ENCODE results near the gene ADAP1. TPM values are rescaled to one million over a fixed set of nuclear protein-coding genes. Genes with fewer than 3 reads are reported as not detected.

The ADAP1 gene
- total and polyA plus RNA-seq, 2 of the 13 experiments (the other 11 are each of a cell fraction or from before 2014, with no cell fraction given) = 10.5 to 24.6 TPM

GRCh38 chr7:916291-916941 lies 38.1 kb downstream of the ADAP1 start:
- H3K9me3 ChIP-seq (ENCODE audit: low read length) = no peaks in the 10 kb centered on the region
- no peaks in the 10 kb centered on the region for H3K79me2 ChIP-seq (ENCODE audit: insufficient read depth, low read length)
- no peak overlapping the region for H3K4me3 ChIP-seq (replicated peaks in 1 of 3; ENCODE audit: insufficient read depth in 1 of 3, low read depth in 2 of 3, low read length in 3 of 3)
- ATAC-seq (no peak), FAIRE-seq (no peak), DNase-seq (ENCODE audit: low spot score) (no peak)
- intact Hi-C loops (cut with micrococcal nuclease; ENCODE audit: unreplicated experiment) = no loop called here
- 91% methylated on average over 15 of the region's 17 CpGs for WGBS (ENCODE audit: low lambda C conversion rate)
- POLR2A ChIA-PET = no interaction called here
- no peak overlapping the region for H3K4me2 ChIP-seq (ENCODE audit: low read depth, low read length)
- no TSS peak for BruUV-seq (replicated peaks)
- no peak overlapping the region for H3K9ac ChIP-seq (ENCODE audit: insufficient read depth, low read depth, low read length)
- H2AFZ ChIP-seq (ENCODE audit: low read length) = no peak overlapping the region
- no peak overlapping the region for H3K27ac ChIP-seq (ENCODE audit: extremely low read length, insufficient read depth, low read length)
- H3K27me3 ChIP-seq (ENCODE audit: control insufficient read depth in 1 of 2, insufficient read depth in 2 of 2, low read length in 2 of 2) = no peaks in the 10 kb centered on the region
- in situ Hi-C loops (cut with HindIII; ENCODE audit: extremely low pct_ligation_motif_present, low pct_unique_long_range_greater_than_20kb) = no loop called here
- no peaks in the 10 kb centered on the region for H4K20me1 ChIP-seq (ENCODE audit: insufficient read depth, low read length)
- CTCF ChIA-PET (ENCODE audit: low intra/inter-chr PET ratio, low total read pairs) = no interaction called here
- H3K36me3 ChIP-seq (replicated peaks in 1 of 2; ENCODE audit: control insufficient read depth in 1 of 2, insufficient read depth in 2 of 2, low read length in 2 of 2) = no peaks in the 10 kb centered on the region
- H3K4me1 ChIP-seq (ENCODE audit: insufficient read depth, low read length) = peaks cover 8% of the 10 kb centered on the region; the same call in 1 of the 2 replicates
- TF ChIP-seq ETS1 (CRISPR knock-in tag; IDR thresholded peaks at IDR 0.05) (no peak), MTA1 (CRISPR knock-in tag; IDR thresholded peaks at IDR 0.05; ENCODE audit: borderline replicate concordance) (no peak), POLR2AphosphoS2 (IDR thresholded peaks at IDR 0.05; ENCODE audit: low read depth, low read length) (no peak), ZNF235 (CRISPR knock-in tag; IDR thresholded peaks at IDR 0.05; ENCODE audit: borderline replicate concordance) (no peak), ZSCAN5A (CRISPR knock-in tag; IDR thresholded peaks at IDR 0.05; ENCODE audit: borderline replicate concordance) (no peak), GLI4 (CRISPR knock-in tag; IDR thresholded peaks at IDR 0.05; ENCODE audit: borderline replicate concordance) (no peak), TFE3 (CRISPR knock-in tag; IDR thresholded peaks at IDR 0.05) (no peak), RBFOX2 (IDR thresholded peaks at IDR 0.05; ENCODE audit: low read depth, low read length) (no peak), SP4 (CRISPR knock-in tag; IDR thresholded peaks at IDR 0.05) (no peak), ZNF460 (CRISPR knock-in tag; IDR thresholded peaks at IDR 0.05; ENCODE audit: borderline replicate concordance) (no peak), USF2 (IDR thresholded peaks at IDR 0.05; ENCODE audit: low read depth, low read length) (no peak), USF2 (CRISPR knock-in tag; IDR thresholded peaks at IDR 0.05; ENCODE audit: borderline replicate concordance) (no peak), GPN1 (CRISPR knock-in tag; IDR thresholded peaks at IDR 0.05; ENCODE audit: borderline replicate concordance) (no peak), ZBTB49 (CRISPR knock-in tag; IDR thresholded peaks at IDR 0.05; ENCODE audit: borderline replicate concordance) (no peak), MBD4 (IDR thresholded peaks at IDR 0.05; ENCODE audit: borderline replicate concordance, low read length) (no peak), SALL1 (CRISPR knock-in tag; IDR thresholded peaks at IDR 0.05) (no peak)
